GM19455 (cell line): Measurements from ENCODE around the gene CUEDC1.
A peak's percentile ranks its signal among the peaks of the same experiment; 100 is the strongest.
"Not testable (repeated sequence)": the region's sequence is repeated elsewhere in the genome, so short reads cannot be mapped to it uniquely, and the experiment has no call there.

Experiments
- ATAC-seq: cut with Tn5 transposase; IDR thresholded peaks from one replicate; pipeline ENCODE4 v1.9.1; 2021; ENCODE audit not compliant: unreplicated experiment

CUEDC1 gene

DNA sequence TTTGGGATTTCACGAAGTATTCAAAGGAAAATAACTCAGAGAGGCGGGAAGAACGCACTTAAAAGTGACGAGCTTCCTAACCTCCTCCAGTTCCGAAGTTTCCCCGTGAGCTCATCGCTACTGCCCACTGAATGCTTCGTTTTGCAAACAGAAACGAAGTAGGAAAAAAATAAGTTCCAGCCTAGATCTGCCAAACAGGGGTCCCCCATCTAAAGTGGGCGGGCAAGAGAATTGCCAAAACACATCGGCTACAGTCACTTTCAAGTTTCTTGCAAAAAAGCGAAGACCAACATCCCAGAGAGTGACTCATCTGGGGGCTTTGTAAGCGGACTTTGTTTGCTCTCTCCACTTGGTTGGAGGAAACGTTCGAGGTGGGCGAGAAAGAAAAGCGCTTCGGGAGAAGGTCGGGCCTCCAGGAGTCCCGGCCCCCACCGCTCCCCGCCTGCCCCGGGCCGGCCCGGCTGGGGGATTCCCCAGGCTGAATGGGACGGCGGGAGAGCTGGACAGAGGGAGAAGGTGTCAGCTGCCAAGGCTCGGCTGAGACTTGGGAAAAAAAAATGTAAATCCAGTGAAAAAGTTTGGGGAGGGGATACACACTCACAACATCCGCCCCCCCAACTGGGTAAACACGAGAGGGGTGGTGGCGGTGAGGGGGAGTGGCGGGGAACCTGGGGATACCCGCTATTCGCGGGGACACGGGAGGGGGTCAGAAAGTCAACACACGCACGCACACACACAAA is 31.8 kb upstream of the CUEDC1 start:
- ATAC-seq: peak; percentile 11

DNA sequence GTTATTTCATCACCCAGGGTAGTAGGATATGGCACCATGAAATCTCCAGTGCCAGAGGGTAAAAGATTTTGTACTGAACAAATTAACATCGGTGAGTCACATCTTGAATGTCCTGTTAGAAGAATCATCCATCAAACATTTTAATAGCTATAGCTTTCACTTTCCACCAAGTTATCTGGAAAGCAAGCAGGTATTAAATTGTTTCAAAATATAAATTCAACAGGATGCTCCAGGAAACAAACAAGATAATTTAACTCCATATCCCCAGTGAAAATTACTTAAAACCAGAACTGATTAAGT is 30.4 kb upstream of the CUEDC1 start:
- no peak for ATAC-seq

DNA sequence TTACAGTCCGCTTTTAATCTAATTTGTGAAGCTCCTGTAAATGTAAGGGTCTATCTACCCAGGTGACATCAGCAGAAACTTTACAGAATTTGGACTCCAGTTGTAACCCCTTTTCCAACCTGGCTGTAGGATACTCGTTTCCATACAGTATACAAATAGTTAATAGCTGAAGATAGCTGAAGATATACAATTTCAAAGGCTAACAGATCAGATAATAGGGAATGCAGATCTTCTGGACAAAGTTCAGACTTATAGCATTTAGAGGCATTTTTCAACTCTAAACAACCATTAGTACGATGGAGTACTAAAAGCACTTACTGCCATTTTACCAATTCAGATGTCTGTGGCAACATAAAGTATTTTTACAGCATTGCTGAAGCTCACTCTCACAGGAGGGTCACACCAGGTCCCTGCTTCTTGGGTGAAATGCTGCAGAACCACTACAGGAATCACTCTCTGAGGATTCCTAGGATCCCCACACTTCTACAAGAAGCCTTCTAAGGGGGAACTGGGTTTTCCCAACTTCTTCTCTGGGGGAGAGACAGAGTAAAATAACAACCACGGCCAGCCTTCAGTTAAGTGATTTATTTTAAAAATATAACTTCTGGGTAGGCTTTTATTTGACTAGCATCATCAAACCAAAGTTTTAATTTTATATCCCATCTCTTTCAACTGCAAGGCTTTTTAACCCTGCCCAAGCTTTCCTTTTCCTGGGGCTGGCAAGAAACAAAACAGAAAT is 29.9 kb upstream of the CUEDC1 start:
- ATAC-seq: no peak

DNA sequence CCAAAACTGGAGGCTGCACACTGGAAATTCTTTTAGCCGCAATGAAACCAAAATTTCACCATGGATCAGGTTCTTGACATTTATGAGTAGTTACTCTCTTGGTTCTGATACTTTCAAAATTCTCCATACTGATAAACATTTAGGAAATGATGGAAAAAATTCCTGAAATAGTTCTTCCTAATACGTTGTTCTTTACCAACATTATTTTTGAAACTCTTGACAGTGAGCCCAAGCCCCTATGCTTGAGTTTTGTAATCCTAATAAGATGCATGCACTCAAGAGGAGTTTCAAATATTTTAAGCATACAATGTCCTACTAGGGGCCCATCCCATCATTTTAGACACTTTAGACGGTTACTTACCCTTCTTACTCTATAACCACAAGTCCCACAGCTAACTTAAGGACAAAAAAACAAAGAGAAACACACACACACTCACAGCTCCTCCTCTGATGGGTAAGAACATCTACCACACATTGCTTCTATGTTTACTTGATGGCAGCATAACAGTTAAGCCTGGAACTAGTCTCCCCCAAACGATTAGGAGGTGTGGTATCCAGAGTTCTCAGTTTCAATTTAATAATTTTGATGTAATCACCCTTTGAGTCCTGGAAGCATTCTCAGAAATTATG is 29.2 kb upstream of the CUEDC1 start:
- no peak for ATAC-seq

DNA sequence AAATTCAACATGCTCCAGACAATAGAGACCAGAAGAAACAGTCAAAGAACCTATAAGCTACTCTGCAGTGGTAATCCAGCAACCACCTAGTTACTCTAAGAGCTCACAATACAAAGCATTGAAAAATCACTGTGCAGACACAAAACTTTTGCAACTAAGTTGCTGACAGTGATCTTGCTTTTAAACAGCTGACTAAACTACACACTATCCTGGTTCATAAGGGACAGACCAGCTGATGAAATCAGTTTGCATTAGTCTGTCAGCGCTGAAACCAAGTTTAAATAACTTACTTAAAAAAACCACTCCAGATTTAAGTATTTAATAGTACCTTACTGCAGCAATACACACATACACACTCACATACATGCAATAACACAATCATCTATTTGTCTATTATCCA is 28.2 kb upstream of the CUEDC1 start:
- ATAC-seq: no peak

DNA sequence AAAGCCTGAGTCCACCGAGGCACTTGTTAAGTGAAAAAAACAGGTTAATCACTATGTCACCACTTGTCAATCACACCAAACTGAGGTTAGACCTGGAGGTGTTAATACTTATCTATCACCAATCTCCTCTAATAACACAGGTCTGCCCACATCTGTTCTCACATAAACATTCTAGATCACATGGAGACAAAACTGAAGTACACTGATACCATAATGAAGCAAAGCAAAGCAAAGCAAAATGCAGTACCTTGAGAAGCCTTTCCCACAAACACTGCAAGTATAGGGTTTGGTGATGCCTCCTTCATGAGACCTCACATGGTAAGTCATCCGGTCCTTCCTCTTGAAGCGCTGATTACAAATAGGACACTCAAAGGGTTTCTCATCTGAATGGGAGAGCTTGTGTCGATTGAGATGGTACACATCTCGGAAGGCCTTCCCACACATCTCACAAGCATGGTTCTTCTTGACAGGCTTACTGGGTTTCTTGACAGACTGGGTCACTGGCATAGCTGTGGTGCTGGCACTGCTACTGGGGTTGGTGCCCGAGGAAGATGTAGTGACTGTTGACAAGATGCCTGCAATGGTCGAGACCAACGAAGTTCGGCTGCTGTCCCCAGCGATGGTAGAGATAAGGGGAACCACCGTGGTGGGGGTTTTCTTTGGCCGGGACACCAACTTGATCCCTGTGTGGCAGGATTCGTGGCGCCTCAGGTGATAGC is 27.4 kb upstream of the CUEDC1 start:
- no peak for ATAC-seq

DNA sequence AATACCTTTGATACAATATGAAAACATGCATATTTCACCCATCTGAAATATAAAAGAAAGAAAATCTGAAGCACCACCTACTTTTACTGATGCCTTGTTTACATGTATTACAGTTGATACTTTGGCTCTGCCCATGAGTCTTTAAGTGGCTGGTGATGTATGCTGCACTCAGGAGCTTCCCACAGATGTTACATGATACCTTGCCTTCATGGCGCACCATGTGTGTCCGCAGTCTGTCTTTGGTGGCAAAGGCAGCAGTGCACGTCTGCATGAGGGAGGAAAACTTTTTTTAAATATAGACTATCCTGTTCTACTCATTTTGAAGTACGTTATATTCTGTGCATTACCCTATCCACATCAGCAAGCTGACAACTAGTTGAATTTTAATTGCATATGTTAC is 25.3 kb upstream of the CUEDC1 start:
- no peak for ATAC-seq

DNA sequence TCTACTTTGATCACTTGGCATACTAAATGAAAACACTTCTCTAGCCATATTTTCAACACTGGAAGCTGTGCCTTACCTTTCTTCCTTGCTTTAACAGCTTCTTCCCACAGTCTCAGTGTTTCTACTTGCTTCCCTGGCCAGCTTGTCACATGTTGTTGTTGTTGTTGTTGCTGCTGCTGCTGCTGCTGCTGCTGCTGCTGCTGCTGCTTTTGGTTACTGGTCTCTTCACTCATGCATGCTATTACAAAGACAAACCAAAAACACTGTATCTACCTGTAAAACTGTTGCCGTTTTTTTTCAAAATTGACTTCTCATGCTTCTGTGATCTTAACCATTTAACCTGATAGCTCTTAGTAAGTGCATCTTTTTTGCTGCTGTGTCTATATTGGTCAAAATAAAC is 23.9 kb upstream of the CUEDC1 start:
- no peak for ATAC-seq

DNA sequence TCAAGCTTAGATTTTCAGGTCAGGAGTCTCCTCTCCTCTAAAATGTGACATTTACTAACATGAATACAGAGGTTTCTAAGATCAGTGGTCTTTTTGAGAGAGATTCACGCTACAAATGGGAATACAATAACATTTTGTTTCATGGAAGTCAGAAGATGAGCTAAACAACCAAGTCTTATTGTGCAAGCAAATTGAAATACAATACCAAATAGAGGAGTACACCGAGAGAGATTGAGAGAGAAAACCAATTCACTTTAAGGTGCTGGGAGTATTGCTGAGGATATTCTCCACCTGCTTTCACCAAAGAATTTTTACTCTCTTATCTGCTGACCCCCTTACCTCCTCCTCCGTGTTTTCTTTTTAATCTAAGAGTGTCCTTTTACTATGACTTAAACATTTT is 21.4 kb upstream of the CUEDC1 start:
- ATAC-seq: no peak

DNA sequence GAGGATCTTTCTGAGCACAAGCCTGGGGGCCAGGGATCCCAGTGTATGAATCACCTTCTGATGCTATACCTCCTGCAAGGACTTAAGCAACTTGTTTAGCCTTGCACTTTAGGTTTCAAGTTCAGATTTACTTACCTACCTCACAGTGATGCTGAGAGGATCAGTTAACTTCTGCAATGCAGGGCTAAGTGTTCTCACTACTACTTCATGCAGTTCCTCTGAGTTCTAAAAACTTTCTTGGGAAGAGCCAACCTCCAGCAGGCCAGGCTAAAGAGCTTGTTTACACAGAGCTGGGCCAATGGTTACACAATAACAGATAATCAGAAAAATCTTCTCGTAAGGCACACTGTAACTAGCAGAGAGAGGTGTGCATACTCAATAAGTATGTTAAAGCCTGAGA is 19.8 kb upstream of the CUEDC1 start:
- ATAC-seq: no peak

DNA sequence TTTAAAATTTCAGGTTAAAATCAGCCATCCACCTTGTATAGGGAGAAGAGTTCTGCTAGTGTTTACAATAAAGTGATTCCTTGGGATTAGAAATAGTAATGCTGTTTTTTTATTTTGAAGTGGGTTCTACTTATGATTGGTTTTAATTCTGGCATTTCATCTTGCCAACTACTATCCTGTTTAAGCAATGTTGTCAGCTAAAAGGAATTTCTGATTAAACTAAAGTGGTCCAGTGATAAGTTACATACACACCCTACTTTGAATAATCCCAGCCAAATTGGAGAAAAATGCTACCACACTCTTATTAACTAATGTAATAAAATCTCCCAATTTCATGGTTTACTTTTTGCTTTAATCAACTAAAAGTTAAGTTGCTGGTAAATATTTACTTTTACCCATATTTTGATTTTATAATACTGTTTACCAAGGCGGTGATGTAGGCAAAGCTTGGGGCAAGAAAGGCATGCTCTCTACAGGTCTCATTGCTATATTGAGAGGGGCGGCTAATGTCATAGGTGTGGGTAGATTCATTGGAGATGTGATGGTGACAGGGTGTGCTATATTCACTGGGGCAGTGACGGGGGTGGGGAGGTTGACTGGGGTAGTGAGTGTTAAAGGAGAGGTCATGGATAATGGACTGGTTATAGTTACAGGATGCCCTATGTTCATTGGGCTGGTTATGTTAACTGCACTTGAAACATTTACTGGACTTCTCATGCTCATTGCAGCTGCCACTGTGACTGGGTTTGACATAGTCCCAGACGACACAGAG is 19.0 kb upstream of the CUEDC1 start:
- not testable (repeated sequence) for ATAC-seq

DNA sequence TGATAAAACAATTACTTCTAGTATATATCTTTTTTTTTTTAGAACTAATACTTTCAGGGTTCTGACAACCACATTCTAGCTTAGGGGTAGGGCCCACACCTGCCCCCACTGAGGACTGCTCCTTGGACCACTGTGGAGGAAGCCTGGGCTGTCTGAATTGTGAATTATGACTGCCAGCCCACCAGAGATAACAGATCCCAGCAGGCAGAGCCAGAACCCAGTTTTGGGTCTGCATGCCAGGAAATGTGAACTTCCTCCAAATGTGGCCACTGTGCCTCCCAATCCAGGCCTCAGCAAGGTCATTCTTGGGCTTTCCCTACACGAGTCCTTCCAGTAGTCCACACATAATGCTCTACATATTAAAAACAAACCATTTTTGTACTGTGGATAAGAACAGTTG is 16.9 kb upstream of the CUEDC1 start:
- ATAC-seq: no peak

DNA sequence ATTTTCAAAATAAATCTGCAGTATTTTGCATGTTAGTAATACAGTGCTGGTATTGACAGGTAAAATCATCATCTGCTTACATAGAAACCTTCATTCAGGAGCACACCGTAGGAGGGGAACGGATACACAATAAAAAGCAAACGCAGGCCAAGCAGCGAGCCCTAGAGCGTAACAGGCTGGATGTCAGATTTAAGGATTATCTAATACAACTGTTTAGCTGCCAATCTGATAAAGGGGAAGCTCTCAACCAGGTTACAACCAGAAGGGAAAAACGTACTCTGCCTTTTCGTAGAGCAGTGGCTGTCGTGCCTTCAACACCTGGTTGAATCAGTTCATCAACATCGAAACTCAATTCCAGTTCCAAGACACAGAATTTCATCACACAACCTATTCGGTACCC is 16.4 kb upstream of the CUEDC1 start:
- ATAC-seq: no peak

DNA sequence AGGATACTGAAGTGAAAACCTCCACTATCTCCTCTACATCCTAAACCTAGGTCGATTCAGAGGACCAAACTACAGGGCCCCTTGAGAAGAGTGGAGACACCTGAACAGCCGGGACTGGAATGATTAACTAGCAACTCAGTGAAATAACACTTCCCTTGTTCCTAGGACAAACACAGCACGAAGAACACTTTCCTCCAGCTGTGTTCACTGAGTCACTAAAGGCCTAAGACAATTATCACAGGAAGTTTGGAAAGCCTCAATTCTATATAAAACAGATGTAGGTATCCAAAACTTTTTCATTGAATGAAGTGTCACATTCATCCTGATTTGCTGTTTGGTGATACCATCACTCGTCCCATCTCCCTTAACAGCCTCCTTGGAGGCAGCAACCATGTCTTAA is 15.5 kb upstream of the CUEDC1 start:
- no peak for ATAC-seq

DNA sequence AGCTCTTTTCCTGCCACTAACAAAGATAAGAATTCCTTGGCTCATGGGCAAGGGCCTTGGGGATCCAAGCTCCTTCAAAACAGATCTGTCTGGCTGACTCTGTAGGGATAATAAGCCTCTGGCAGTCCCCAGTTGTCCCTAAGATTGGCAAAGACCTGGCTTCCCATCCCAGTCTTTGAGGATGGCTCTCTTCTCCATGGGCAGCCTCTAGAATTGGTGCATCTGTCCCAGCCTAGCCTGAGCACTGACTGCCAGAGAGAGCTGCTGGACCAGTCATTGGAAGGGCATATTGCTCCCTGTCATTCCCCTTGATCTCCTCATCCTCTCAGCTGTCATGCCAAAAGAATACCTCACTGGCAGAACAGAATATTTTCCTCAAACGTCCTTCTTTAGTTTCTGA is 13.2 kb upstream of the CUEDC1 start:
- ATAC-seq: no peak

DNA sequence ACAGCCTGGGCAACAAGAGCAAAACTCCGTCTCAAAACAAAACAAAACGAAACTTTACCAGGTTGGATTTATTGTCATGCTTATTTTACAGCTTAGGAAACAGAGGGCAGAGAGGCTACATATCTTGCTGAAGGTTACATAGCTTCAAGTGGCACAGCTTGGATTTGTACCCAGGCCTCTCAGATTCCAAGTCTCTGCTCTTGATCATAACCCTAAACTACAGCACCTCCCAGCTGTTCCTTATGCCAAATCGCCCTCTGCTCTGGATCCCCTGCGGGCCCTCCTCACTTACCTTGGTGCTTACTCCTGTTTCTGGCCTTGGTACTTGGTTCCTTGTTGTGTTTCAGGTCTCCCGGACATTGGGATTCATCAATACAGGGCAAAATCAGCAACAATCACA is 11.7 kb upstream of the CUEDC1 start:
- ATAC-seq: no peak

DNA sequence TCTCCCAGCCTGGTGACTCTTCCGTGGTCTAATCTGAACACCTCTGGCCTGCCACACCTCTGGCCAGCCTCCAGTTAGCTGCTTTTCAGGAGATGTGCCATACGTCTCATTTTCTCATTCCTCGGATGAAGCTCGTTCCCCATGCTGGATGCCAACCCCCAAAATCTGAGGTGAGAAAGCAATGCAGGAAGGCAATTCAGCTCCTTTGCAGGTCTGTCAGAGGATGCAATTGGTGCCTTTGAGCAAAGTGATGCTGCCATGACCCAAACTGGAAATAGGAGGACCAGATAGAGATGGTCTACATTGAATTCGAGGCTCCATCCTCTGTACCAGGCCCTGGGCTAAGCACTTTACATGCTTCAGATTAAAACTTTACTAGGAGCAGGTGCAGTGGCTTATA is 11.0 kb upstream of the CUEDC1 start:
- no peak for ATAC-seq

DNA sequence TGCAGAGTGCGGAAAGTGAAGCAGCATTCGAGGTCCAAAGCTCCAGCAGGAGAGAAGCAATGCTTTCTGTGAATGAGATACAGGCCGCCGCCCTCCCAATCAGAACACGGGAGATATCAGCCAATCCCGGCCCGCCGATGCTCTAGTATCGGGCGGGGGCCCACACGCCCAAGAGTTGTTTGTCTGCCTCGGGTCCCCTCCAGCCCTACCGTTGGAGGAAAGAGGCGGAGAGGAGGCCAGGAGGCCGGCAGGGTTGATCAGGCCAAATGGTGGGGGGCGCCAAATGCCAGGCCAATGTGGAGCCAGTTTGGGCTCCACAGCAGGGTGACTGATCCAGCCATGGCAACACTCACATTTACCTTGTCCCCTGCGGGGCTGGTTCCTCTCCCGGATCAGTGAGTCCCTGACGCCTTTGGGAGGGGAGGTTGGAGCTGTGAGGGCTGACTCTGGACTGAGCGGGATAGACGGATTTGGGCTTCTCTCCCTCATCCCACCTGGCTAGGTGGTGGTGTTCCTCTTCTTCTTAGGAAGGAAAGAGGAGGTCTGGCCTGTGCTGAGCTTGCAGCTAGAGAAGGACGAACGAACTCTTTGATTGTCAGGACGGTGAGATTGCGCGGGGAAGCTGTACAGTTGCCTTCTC is 10.4 kb upstream of the CUEDC1 start:
- no peak for ATAC-seq

DNA sequence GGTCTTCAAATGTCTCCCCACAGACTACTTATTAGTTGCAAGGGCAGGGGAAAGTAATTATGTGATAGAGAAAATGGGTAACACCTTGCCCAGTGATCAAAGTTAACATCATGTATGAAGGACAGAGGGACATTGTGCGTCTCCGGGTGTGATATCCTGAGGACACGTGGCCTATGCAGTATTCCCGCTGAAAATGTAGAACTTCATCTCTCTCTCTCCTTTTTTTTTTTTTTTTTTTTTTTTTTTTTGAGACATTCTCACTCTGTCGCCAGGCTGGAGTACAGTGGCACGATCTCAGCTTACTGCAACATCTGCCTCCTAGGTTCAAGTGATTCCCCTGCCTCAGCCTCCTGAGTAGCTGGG is 7.9 kb upstream of the CUEDC1 start:
- no peak for ATAC-seq

DNA sequence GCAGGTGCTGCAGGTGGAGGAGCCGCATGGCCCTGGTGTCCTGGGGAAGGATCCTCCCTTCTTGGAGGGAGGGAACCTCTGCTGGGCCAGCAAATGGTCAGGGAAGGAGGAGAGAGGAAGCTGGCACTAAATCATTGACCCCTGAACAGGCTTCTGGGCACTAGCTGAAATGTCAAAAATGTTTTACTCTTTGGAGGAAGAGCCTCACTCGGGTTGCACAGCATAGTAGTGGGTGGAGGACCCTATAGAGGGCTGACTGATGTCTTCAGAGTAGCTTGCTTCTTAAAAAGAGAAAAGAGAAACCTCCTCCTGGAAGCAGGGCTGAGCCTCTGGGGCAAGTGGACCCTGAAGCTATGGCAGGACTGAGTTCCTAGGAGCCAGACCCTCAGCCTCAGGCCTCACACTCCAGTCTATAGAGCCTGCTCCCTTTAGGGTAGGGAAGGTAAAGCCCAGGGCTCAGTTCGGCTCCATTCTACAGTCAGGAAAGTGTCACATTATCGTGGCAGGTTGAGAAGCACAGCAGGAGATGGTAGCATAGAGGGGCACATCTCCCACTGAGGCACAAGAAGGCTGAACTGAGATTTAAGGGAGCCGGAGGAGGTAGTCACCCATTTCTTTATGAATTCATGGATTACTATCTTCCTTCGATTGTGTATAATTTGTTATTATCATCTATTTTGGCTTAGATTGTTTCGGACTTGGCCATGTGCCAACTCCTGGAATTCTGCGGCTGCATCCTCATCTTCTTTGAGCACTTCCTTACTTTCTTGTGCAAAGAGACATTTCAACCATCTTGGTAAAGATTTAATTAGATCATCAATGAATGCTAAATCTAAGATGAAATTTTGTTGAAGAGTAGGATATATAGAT is 7.3 kb upstream of the CUEDC1 start:
- ATAC-seq: no peak
